Prostate gland (tissue), 2 donors: ENCODE data around the gene PEX11A. TPM values are rescaled to one million over a fixed set of nuclear protein-coding genes. Genes with fewer than 3 reads are reported as not detected.
A peak's percentile ranks its signal among the peaks of the same experiment; 100 is the strongest.

Experiments
- DNase-seq: peaks from one replicate; pipeline ENCODE4 v3.0.0-alpha.2; 2019; ENCODE audit warnings: low spot score
- H3K27ac ChIP-seq, 2 donors: fragments of 200-600 bp; sonication (generic); 2 replicates each; pipeline ENCODE4 v1.5.1; 2017 to 2019
- H3K27me3 ChIP-seq: fragments of 200-600 bp; sonication (generic); replicated peaks from 2 replicates; pipeline ENCODE4 v1.5.1; 2019; ENCODE audit not compliant: insufficient read depth
- H3K36me3 ChIP-seq, 2 donors: fragments of 200-600 bp; sonication (generic); 1 replicate in 1 of 2; 2 replicates in 1 of 2; pipeline versions ENCODE4 v1.5.1 to v1.8.1; 2017 to 2019
- H3K4me1 ChIP-seq: fragments of 200-600 bp; sonication (generic); replicated peaks from 2 replicates; pipeline ENCODE4 v1.5.1; 2019
- H3K4me3 ChIP-seq, 2 donors: fragments of 200-600 bp; sonication (generic); 2 replicates each; pipeline ENCODE4 v1.5.1; 2017 to 2019
- H3K9me3 ChIP-seq: fragments of 200-600 bp; sonication (generic); 2 replicates; pipeline ENCODE4 v1.5.1; 2017
- POLR2A ChIP-seq: fragments of 450-650 bp; IDR thresholded peaks from one replicate; pipeline ENCODE4 v1.6.1; 2016; ENCODE audit warnings: antibody characterized with exemption, mild to moderate bottlenecking
- POLR2AphosphoS5 ChIP-seq: sonication (generic); formaldehyde crosslinking; IDR thresholded peaks from one replicate; pipeline ENCODE4 v1.6.1; 2017; ENCODE audit warnings: antibody characterized with exemption
- WGBS: methylation state at CpG from one replicate; pipeline ENCODE4 v1.1.5; 2018; 5-methylcytosine and 5-hydroxymethylcytosine counted together
- intact Hi-C: fragments of 100-400 bp; cut with DNase I; formaldehyde crosslinking; loops from one replicate; pipeline ENCODE4 v1.14.2; 2022
- total RNA-seq, 2 donors: library from RNA; depleted of rRNA; stranded (reverse); fragments of >200 nt; gene quantifications; one replicate each; pipeline ENCODE4 v1.1.0, GENCODE V29; 2016
- TF ChIP-seq, protein P1 (sequence below), 4 experiments: fragments of 200-600 bp in 2 of 4; fragments of 450-650 bp in 2 of 4; sonication (generic) in 2 of 4; IDR thresholded peaks; 1 replicate in 3 of 4; 2 replicates in 1 of 4; pipeline ENCODE4 v1.5.1; 2016 to 2019; ENCODE audit warnings: antibody characterized with exemption in 4 of 4, mild to moderate bottlenecking in 2 of 4, moderate library complexity in 2 of 4

The PEX11A gene
- total RNA-seq, 2 donors from 2014 or later = 13.5 to 23.3 TPM

DNA sequence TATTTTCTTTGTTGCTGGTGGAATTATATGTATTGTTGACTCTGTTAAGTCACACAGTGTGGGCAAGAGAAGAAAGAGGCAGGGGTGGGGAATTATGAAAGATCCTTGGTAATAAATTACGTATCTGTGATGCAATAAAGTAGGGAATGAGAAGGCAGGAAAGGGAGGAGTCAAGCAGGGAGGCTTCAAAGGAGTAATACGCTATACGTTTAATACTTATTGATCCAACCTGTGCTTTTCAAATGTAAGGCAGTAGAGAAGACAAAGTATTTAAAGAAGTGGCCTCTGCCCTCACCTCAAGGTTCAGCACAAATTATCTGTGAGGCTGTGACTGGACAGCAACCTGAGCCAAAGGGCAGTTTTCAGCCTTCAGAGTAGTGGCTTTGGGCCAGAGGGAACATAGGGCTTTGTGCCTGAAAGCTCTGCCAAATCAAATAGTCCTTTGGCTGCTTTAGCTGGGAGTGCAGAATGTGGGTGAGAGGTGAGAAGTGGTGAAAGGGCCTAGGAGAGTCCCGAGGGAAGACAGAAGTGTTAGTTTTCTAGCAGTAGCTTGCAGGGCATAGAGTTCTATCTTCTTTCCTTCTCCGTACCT is 10.2 kb downstream of the PEX11A start:
- WGBS = 14% methylated on average over 5 of the region's 5 CpGs
- no peaks in the 10 kb centered on the region for H3K9me3 ChIP-seq
- DNase-seq = peak; percentile 87
- TF ChIP-seq, protein P1, sequence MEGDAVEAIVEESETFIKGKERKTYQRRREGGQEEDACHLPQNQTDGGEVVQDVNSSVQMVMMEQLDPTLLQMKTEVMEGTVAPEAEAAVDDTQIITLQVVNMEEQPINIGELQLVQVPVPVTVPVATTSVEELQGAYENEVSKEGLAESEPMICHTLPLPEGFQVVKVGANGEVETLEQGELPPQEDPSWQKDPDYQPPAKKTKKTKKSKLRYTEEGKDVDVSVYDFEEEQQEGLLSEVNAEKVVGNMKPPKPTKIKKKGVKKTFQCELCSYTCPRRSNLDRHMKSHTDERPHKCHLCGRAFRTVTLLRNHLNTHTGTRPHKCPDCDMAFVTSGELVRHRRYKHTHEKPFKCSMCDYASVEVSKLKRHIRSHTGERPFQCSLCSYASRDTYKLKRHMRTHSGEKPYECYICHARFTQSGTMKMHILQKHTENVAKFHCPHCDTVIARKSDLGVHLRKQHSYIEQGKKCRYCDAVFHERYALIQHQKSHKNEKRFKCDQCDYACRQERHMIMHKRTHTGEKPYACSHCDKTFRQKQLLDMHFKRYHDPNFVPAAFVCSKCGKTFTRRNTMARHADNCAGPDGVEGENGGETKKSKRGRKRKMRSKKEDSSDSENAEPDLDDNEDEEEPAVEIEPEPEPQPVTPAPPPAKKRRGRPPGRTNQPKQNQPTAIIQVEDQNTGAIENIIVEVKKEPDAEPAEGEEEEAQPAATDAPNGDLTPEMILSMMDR (IDR thresholded peaks at IDR 0.05) = no peak
- peak; percentile 94 for TF ChIP-seq POLR2AphosphoS5
- peak overlapping the region; percentile 22 to 39 for H3K27ac ChIP-seq
- no peaks in the 10 kb centered on the region for H3K36me3 ChIP-seq
- no peaks in the 10 kb centered on the region for H3K27me3 ChIP-seq
- H3K4me3 ChIP-seq = no peak overlapping the region
- H3K4me1 ChIP-seq = peaks cover 8% of the 10 kb centered on the region
- intact Hi-C loops = loop anchor here (5.0 kb wide), 1 partner anchor 47 kb away; no protein-coding TSS in a partner anchor

DNA sequence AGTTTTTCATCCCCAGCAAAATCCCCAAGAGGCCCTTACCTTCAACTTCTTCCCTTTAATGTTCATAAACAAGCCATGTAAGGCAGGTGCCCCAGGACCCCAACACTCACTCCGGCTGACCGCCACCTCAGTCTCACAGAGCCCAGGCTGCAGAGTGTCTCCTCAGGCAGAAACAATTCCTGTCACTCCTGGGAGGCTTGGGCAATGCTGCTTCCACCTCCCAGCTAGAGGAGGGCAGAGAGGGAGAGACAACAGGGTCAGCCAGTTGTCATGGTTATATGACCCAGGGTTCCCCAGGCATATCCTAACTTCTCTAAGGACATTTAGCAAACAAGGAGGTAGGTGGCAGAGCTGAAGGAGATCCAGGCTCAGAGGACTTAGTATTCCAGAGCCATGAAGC is 11.3 kb downstream of the PEX11A start, which contains the start of gene PLIN1:
Gene PLIN1, minus strand, starts transcription at position 156 of the 400 bp plus-strand sequence. CDS start 1,878 bp downstream, outside the sequence.
- H3K4me3 ChIP-seq = no peak within 1 kb of the TSS
- H3K27me3 ChIP-seq = no peaks in the 10 kb centered on the region
- TF ChIP-seq POLR2A = no peak
- TF ChIP-seq POLR2AphosphoS5 = no peak
- TF ChIP-seq, protein P1 (IDR thresholded peaks at IDR 0.05) = no peak
- no peaks in the 10 kb centered on the region for H3K9me3 ChIP-seq
- WGBS = 97% methylated on average over 2 of the region's 2 CpGs
- no peak for DNase-seq
- no peaks in the 10 kb centered on the region for H3K36me3 ChIP-seq
- H3K27ac ChIP-seq = peak within 1 kb of the TSS; percentile 22 to 39
- intact Hi-C loops = no loop called here
- peaks cover 8% of the 10 kb centered on the region for H3K4me1 ChIP-seq

DNA sequence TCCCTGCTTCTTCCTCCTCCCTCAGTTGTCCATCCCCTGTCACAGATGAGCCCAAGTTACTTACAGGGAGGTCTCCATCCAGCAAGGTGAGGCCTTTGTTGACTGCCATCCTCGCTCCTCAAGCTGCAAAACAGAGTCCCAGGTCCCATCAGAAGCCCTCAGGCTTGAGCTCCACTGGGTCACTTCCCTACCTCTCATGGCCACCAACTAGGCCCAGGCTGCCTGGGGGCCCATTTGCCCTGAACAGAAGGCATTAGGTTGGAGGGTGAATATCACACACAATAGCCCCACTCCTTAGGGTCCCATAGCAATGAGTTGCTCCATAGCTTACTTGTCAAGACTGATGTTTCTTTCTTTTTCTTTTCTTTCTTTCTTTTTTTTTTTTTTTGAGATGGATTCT is 13.2 kb downstream of the PEX11A start:
- peaks cover 8% of the 10 kb centered on the region for H3K4me1 ChIP-seq
- no peaks in the 10 kb centered on the region for H3K27me3 ChIP-seq
- no peak for DNase-seq
- no peaks in the 10 kb centered on the region for H3K36me3 ChIP-seq
- H3K9me3 ChIP-seq = no peaks in the 10 kb centered on the region
- no peak overlapping the region for H3K4me3 ChIP-seq
- 93% methylated on average over 1 of the region's 1 CpG for WGBS
- intact Hi-C loops = no loop called here
- TF ChIP-seq POLR2AphosphoS5 (no peak), POLR2A (no peak)
- TF ChIP-seq, protein P1 (IDR thresholded peaks at IDR 0.05) = no peak
- no peak overlapping the region for H3K27ac ChIP-seq

DNA sequence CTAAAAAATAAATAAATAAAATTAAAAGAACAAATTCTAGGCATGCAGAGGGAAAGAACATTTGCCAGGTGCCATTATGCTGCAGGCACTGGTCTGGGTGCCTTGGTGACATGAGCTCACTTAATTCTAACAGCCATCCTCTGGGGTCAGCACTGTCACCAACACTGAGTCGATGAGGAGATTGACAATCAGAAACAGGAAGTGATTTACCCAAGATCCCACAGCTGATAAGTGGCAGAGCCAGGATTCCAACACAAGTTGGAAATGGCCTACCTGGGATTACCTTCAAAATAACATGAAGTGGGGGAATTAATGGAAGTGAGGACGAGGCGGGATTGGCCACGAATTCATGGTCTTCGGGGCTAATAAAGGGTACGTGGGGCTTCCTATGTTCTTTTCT is 14.9 kb downstream of the PEX11A start:
- no peak for TF ChIP-seq POLR2AphosphoS5
- no peak for TF ChIP-seq POLR2A
- TF ChIP-seq, protein P1 (IDR thresholded peaks at IDR 0.05) = no peak
- no peaks in the 10 kb centered on the region for H3K9me3 ChIP-seq
- no peak for DNase-seq
- H3K36me3 ChIP-seq = no peaks in the 10 kb centered on the region
- intact Hi-C loops = no loop called here
- H3K27me3 ChIP-seq = no peaks in the 10 kb centered on the region
- no peak overlapping the region for H3K27ac ChIP-seq
- H3K4me3 ChIP-seq = no peak overlapping the region
- 81% methylated on average over 6 of the region's 6 CpGs for WGBS
- H3K4me1 ChIP-seq = peaks cover 4% of the 10 kb centered on the region

DNA sequence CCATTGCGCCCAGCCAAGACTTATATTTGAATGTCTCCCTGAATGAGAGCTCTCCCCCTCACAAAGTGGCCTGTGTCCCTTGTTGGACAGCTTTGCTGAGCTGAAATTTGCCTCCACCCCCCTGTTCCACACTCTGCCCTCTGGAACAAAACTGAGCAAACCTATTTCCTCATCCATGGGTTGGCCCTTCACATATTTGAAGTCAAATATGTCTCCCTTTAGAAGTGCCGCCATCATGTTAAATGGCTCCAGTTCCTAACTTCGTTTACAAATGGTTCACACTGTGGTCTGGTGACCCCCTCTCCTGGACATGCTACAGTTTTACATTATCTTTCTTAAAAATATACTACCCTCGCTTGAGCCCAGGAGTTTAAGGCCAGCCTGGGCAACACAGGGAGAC is 16.0 kb downstream of the PEX11A start:
- Histone ChIP-seq H3K4me1 (no peaks in the 10 kb centered on the region), H3K9me3 (no peaks in the 10 kb centered on the region), H3K27me3 (no peaks in the 10 kb centered on the region), H3K27ac (no peak overlapping the region), H3K4me3 (no peak overlapping the region), H3K36me3 (no peaks in the 10 kb centered on the region)
- TF ChIP-seq, protein P1 (IDR thresholded peaks at IDR 0.05) = no peak
- TF ChIP-seq POLR2A (no peak), POLR2AphosphoS5 (no peak)
- 85% methylated on average over 4 of the region's 4 CpGs for WGBS
- intact Hi-C loops = no loop called here
- DNase-seq = no peak
